Hair follicle dermal papilla cell (primary cell): ENCODE results near the gene GGA3. TPM values are rescaled to one million over a fixed set of nuclear protein-coding genes. Genes with fewer than 3 reads are reported as not detected.

Source experiments
- total RNA-seq: library from RNA; depleted of rRNA; stranded (reverse); fragments of >200 nt; gene quantifications from 2 replicates; pipeline ENCODE4 v1.2.3, GENCODE V29; 2012

GGA3 gene, protein sequence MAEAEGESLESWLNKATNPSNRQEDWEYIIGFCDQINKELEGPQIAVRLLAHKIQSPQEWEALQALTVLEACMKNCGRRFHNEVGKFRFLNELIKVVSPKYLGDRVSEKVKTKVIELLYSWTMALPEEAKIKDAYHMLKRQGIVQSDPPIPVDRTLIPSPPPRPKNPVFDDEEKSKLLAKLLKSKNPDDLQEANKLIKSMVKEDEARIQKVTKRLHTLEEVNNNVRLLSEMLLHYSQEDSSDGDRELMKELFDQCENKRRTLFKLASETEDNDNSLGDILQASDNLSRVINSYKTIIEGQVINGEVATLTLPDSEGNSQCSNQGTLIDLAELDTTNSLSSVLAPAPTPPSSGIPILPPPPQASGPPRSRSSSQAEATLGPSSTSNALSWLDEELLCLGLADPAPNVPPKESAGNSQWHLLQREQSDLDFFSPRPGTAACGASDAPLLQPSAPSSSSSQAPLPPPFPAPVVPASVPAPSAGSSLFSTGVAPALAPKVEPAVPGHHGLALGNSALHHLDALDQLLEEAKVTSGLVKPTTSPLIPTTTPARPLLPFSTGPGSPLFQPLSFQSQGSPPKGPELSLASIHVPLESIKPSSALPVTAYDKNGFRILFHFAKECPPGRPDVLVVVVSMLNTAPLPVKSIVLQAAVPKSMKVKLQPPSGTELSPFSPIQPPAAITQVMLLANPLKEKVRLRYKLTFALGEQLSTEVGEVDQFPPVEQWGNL
- total RNA-seq = 18.2 and 18.7 TPM in 2 replicates

DNA sequence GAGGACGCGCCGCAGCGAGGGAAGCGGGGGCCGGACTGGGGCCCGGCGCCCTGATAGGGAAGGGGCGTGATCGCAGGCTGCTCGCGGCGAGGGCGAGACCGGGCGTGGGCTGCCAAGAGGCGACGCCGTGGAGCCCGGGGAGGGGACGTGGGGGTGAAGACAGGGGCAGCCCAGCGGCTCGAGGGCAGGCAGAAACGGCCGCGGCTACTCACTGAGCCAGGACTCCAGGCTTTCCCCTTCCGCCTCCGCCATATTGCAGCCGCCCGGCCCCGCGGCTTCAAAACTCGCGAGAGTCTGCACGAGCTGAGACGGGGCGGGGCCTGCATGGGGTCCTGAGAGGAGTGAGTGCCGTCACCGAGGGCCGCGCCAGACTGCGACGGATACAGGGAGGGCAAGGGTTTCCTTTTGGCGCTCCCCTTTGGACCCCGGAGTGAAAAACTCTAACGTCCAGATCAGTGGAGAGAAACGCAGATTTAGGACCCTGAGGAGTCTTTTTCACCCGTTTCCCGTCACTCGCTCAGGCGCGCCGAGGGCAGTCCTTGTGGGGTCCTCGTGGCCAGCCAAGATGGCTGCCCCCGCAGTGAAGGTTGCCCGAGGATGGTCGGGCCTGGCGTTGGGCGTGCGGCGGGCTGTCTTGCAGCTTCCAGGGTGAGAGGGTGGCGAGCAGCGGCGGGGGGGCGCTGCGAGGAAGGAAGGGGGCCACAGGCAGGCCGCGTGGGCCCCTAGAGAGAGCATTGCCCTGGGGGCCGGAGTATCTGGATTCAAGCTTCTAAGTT is at the start of gene GGA3, which contains the start of gene MRPS7:
Gene GGA3 (minus strand): TSS at position 271 of the 776 bp plus-strand sequence. CDS start 19 bp downstream, at position 252.
Gene MRPS7 (plus strand): TSS at position 544 of the 776 bp plus-strand sequence. CDS start 22 bp downstream, at position 566.

DNA sequence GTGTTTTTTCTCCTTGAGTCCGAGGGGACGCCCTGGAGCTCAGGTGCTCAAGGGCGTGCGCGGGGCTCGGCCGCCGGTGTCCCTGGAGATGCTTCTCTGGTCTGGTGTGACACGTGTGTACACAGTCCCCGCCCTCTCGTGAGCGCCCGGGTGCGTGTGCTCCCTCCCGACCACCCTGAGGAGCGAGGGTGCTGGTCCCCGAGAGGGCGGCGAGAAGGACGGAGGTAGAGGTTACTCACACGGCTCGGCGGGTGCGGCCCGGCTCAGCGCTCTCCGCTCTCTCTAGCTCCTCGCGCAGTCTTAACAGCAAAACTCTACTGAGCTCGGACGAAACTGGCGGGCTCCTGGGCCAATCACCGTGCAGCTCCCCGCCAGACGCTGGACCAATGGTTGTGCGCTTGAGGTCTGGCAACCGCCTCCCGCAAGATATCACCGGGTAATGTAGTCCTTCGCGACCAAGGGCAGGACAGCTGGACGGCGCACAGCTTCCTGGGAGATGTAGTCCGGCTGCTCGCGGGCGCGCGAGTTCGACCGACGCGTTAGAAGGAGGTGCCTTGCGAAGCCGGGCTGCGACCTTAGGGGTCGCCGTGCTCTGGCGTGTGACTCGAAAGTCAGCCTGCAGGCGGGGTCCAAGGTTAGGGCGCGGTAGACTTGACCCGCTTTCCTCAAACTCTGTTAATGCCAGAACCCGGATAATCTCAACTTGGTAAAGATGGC is 27.9 kb upstream of the GGA3 start, which contains the start of gene SLC25A19:
Gene SLC25A19 (minus strand): TSS at position 319 of the 717 bp plus-strand sequence. CDS start 2,669 bp downstream, outside the sequence.

DNA sequence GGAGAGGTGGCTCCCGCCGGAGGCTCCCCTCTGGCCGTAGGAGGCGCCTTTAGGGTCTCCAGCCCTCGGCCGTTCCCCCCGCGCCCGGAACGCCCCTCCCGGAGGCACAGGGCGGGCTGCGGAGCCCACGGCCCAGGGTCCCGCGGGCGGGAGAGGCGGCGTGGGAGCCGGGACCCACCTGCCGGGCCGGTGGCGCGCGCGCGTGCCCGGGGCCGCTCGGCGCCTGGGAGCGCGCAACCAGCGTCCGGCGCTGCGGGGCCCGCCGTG is 9.5 kb upstream of the GGA3 start, which contains the start of gene MIF4GD:
Gene MIF4GD (minus strand): TSS at position 266 of the 267 bp plus-strand sequence. CDS start 1,036 bp downstream, outside the sequence.

DNA sequence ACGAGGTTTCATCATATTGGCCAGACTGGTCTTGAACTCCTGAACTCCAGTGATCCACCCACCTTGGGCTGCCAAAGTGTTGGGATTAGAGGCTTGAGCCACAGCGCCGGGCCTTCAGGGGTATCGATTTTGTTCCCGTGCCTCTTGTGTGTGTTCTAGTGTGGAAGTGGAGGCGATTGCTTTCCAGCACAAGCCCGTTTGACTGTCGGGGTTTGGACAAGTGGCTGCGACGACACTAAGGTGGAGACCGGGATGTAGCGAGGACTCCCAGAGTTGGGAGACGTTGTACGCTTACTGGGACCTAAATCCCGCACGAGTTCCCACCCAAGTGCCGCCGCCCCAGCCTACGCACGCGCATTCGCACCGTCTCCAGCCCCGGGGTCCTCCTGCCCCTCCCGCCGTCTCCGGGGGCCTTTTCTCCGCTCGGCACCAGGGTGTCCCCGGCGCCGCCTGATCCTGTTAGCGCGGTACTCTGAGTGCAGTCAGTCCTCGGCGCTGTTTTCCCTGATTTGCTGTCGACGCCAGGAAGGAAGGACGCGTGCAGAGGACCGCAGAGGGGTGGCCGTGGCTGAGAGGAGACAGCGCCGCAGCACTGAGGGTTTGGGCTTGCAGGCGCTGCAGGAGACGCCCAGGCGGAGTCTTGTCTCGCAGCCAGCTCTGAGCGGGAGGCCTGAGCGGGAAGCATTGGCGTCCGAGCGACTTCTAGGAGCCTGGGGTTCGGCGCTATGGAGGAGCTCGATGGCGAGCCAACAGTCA is 56.2 kb downstream of the GGA3 start, which contains the start of gene NUP85:
Gene NUP85 (plus strand): TSS at position 643 of the 756 bp plus-strand sequence. CDS start 83 bp downstream, at position 726.

Other genes starting within 250 kb of the GGA3 start
- 14.8 and 24.9 TPM in 2 replicates for gene MRPL58, start 248.9 kb downstream of the GGA3 start, total RNA-seq
- 175 TPM in 2 replicates for gene ATP5PD, start 214.6 kb downstream of the GGA3 start, total RNA-seq
- 24.5 and 25.3 TPM in 2 replicates for gene KCTD2, start 214.4 kb downstream of the GGA3 start, total RNA-seq
- gene SLC16A5, start 173.7 kb downstream of the GGA3 start, total RNA-seq = 28.1 and 33.5 TPM in 2 replicates
- gene ARMC7, start 151.6 kb downstream of the GGA3 start, total RNA-seq = 1.8 and 3.2 TPM in 2 replicates
- gene NT5C, start 129.9 kb downstream of the GGA3 start, total RNA-seq = 52.0 and 54.2 TPM in 2 replicates
- 67.5 and 75.2 TPM in 2 replicates for gene JPT1, start 107.1 kb downstream of the GGA3 start, total RNA-seq
- gene SUMO2, start 78.6 kb downstream of the GGA3 start, total RNA-seq = 62.1 and 72.7 TPM in 2 replicates
- gene NUP85, start 55.9 kb downstream of the GGA3 start, total RNA-seq = 21.0 and 27.1 TPM in 2 replicates
- 31.6 and 41.5 TPM in 2 replicates for gene MRPS7, start 273 bp upstream of the GGA3 start, total RNA-seq
- gene MIF4GD, start 9.6 kb upstream of the GGA3 start, total RNA-seq = 4.9 and 8.3 TPM in 2 replicates
- gene SLC25A19, start 27.8 kb upstream of the GGA3 start, total RNA-seq = 6.2 and 8.4 TPM in 2 replicates
- 72.2 and 86.1 TPM in 2 replicates for gene GRB2, start 144.1 kb upstream of the GGA3 start, total RNA-seq
- 42.5 and 51.1 TPM in 2 replicates for gene TMEM94, start 195.0 kb upstream of the GGA3 start, total RNA-seq